Measurements from ENCODE around the gene ZDBF2.
"Not testable (repeated sequence)": the region's sequence is repeated elsewhere in the genome, so short reads cannot be mapped to it uniquely, and the experiment has no call there.

The ZDBF2 gene

DNA sequence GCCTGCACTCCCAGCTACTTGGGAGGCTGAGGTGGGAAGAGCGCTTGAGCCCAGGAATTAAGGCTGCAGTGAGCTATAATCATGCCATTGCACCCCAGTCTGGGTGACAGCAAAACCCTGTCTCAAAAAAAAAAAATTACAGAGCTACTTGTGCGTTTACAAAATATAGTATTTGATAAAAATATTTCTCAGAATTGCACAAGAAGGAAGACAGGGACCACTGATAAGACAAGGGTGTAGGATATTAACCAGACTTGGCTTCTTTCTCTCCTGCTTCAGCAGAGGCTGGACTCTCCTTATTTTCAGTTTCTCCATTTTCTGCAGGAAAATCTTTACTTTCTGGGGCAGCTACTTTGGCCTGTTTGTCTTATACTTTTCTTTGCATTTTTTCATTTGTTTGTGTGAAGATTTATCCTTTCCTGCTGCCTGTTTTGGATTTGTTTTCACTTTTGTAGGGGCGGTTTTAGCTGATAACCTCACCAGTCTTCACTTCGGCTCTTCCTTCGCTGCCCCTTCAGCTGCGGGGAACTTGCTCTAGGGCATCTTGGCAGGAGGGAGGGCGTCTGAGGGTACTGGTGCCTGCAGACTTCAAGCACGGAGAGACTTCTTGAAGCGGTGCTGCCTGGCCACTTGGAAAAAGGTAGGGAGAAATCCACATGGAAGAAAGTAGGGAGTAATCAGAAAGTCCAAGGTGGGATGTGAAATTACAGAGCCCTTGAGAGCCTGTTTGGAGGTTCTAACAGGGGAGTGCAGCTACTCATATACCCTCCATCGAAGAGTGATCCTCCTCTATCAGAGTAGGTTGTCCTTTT, 14.9 kb upstream of the ZDBF2 start:
- DNase-seq (ENCODE audit: low read depth, low spot score), result no peak

DNA sequence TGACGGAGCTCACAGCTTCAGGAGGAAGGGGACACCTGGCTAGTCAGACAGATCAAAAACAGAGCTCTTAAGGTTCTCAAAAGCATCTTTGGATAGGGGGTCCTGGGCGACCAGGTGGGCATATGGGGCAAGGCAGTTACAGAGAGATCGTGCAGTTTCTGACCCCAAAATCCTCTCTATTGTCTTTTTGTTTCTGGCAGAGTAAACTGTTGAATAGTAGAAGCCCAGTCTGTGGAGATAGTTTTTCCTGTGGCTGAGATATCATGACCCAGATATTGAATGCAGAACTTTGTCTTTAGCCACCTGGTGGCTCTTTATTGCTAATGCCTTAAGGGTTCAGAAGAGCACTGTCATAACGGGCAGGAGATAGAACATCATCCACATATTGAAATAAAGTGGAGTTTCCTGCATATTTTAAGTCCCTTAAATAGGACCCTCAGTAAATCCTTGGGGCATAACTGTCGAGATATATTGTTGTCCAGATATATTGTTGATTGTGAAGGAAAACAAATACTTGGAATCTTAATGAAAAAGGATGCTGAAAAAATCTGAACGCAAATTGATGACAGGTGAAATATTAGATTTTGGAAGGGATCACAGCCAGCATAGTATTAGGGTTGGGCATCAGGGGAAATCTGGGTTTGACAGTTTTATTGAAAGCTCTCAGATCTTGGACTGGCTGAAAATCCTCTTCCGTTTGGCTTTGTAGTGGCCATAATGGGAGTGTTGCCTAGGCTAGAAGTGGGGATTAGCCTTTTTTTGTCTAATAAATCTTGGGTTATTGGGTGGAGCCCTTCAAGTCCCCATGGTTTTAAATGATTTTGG, 14.1 kb upstream of the ZDBF2 start:
- no peak for DNase-seq (ENCODE audit: low read depth, low spot score)

DNA sequence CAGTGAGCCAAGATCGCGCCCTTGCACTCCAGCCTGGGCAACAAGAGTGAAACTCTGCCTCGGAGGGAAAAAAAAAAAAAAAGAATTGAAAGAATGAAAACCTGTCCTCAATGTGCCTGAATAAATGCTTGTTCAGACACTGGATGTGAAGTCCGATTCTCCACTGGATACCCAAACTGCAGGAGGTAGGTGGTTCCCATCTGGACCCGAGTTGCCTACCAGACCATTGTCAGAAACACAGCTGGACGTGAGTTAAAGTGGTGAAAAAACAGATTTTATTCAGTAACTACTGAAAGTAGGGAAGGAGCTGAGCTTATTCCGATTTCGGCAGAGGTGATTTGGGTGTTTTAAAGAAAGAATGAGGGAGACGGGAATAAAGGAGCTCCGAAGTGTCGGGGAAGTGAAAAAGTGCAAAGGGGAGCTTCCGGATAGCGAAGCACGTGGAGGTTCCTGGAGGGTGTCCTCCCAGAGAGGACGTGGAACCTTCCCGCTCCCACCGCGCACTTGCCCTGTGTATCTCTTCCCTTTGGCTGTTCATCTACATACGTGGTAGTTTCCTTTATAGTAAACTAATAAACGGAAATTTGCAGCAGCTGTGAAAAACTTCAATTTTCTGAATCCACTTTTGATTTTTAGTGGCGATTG, 10.4 kb upstream of the ZDBF2 start:
- DNase-seq (ENCODE audit: low read depth, low spot score), result no peak

DNA sequence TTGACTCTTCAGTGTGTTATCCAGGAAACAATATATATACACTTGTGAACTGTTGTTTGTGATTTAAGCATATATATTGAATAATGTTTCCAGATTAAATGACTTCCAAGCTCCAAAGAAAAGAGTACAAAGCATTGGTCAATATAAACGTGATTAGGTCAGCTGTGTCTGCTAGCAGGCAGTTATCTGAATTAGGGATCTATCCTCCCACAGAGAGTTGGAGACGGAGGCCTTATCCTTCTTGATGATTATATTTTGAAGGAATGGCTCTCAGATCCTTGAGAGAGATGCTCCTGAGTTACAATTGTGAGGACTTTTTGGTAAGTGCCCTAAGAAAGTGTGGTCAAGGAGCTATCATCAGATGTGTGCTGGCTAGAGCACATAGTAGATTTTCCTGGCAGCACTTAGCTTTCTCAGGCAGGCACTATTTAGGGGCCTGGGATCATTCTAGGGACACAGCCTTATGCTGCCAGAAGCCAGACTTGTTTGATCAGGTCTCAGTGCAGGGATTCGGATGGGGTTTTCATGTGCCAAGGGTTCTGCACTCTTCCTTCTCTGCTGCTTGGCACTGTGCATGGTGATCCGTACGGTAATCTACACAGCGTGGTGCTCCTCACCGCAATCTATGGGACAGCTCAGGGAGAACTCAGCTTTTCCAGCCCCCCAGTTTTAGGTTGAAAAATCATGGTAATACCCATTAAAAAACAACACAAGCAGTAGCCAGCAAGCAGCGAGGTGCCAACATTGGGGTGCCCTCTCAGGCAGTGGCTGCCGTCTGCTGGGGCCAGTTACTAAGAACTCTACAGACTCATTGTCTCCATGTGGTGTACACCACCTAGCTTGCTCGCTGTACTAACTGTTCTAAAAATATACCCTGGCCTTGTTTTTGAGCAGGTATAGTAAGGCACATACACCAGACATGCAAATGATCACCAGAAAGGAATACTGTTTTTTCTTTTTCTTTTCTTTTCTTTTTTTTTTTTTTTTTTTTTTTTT, 8.0 kb upstream of the ZDBF2 start:
- DNase-seq (ENCODE audit: low read depth, low spot score), result no peak

DNA sequence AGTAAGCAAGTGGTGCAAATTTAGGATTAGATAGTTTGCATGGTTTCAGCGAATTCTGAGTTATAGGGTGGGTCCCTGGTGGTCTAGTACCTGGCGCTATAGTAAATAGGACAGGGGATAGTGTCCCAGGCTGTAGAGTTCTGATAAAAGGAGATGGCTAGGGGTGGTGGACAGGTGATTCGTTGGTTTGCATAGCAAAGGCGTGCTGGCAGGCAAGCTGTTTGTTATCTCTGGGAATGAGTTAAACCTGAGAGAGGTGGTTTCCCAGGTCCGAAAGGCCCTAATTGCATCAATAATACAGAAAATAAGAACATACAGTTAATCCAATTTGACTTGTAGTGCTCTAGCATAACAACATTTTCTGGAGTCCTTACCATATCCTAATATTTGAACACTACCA, 6.9 kb upstream of the ZDBF2 start:
- no peak for DNase-seq (ENCODE audit: low read depth, low spot score)

DNA sequence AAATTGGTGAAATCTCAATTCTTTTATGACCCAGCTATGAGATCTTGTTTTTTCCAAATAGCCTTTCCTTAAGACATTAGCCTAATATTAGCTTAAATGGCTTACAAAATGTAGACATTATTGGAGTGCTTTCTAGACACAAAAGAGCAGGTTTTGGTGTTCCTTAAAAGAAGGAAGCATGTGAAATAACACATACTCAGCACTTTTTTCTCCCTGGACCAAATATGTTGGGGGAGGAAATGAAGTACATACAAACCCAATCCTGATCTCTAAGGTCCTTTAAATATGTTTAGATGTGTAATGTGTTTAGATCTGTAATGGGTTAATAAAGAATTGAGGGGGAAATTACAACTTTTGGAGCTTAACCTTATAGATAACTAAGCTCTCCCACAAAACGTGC, 3.4 kb upstream of the ZDBF2 start:
- no peak for DNase-seq (ENCODE audit: low read depth, low spot score)

DNA sequence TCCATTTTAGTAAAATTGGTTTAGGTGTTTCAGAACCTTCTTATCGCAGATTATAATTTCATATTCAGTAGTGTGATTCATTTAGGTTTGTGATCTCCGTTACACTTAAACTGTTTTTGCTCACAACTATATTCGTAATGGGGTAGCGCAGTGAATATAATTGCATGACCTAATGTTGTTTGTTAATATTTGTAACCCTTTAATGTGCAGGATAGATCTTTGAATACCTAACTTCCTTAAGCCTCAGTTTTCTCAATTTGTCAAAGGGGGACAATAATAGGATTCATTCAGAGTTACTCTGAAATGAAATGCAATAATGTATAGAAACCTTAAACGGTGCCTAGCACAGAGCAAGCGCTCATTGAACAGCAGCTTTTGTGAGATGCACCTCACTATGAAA, 558 bp upstream of the ZDBF2 start:
- DNase-seq (ENCODE audit: low read depth, low spot score), result no peak

DNA sequence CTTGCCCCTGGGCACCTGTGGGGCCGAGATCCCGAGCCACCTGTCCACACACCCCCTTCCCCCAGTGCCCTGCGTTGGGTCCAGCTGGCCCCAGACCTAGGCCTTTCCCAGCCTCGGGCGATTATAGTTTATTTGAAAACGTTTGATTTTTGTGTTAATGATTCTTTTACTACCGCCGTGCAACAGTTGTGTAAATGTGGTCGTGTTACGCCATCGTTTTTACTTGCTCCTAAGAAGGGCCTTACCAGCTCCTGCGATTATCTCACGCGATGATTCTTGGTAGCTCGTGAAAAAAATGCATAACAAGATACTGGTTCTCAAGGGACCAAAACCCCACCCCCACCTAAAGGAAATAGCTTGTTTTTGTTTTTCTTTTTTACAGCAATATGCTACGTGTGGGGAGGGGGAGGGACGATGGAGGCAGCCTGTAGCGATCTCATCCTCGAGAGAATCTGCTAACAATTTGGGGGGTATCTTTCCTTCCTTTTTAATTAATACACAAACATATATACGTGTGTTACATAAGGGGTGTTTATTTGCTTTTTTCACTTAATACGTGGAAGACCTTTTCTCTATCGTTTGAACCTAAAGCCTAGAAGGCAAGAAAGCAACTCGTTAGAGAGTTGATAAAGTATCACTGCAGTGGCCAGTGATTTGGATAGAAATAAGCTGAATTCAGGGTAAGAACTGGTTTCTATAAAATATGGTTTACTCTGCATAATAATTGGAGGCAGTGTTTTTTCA, 1.0 kb downstream of the ZDBF2 start:
- no peak for DNase-seq (ENCODE audit: low read depth, low spot score)

DNA sequence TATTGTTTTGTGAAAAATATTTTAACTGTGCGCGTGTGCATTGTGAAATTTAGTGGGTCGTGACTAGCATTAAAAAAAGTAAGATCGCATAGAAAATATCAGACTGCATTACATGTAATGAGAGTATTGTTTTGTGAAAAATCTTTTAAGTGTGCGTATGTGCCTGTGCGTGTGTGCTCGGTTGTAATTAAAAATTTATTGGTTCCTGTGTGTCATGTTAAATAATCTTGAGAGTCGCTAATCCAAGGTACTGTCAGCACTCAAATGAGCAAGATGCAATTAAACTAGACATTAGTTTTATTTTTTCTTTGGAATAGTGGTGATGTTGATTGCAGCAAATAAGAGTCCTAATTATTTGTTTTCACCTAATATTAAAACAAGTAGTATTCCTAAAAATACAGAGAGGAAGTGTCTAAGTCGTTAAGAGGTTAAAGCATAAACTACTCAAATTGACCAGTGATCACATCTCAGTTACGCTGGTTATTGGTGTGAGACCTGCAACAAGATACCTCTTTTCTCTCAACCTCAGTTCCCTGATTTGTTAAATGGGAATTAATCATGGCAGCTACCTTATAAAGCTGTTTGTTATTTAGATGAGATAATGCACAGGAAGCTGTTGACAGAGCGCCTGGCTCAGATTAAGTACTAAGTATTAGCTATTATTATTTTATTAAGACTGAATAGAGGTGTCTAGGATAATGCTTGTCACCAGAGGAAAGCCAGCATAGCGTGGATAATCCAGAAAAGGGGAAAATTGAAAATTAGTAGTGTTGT, 1.9 kb downstream of the ZDBF2 start:
- no peak for DNase-seq (ENCODE audit: low read depth, low spot score)

DNA sequence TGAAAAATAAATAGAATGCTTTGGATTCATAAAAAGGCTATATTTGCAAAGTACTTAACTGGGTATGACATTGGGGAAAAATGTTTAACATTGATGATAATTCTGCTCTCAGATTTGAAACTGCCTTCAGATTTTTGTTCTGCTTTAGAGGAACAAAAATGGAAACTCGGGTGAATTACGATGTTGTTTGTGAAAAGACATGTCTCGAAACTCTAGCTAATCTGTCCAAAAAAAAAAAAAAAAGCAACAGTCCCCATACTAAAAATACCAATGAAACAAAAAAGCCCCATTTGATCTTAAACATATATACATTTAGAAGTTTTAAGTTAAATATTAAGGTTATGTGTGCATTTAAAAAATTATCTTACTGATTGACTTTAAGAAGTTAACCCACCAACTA, 3.0 kb downstream of the ZDBF2 start:
- DNase-seq (ENCODE audit: low read depth, low spot score), result no peak

DNA sequence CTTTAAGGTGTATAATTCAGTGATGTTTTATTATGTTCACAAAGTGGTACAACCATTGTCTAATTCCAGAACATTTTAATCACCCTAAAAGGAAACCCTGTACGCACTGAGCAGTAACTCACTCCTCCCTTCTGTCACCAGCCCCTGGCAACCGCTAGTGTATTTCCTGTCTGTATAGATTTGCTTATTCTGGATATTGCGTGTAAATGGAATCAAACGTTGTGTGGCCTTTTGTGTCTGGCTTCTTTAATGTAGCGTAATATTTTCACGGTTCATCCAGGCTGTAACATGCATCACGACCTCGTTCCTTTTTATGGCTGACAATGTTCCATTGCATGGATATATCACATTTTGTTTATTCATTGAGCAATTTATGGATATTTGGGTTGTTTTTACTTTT, 8.3 kb downstream of the ZDBF2 start:
- no peak for DNase-seq (ENCODE audit: low read depth, low spot score)

DNA sequence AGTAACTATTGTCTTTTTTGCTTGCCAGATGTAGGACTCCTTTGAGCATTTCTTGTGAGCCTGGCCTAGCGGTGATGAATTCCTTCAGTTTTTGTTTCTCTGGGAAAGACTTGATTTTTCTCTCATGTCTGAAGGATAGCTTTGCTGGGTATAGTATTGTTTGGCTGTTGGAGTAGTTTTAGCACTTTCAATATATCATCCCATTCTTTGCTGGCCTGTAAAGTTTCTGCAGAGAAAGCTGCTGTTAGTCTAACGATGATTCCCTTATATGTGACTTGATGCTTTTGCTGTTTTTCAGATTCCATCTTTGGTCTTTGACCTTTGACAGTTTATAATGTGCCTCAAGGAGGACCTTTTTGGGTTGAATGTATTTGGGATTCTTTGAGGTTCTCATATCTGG, 12.7 kb downstream of the ZDBF2 start:
- DNase-seq (ENCODE audit: low read depth, low spot score), result no peak

DNA sequence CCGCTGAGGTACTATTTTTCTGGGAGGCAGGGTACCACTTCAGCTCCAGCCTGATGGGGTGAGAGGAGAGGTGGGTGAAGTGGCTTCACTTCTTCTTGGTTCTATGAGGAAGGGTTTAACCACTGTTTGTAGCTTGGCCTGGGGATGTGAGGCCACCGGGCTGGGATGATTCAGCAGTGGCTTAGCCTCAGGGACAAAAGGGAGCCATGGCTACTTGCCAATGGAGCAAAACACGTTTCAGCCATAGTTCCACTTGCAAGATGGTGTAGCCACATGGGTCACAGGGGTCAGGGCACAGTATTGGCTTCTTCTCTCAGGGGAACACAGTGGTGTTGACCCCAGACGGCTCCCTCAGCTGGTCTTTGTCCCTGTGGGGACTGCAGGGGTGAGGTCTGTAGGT, 14.9 kb downstream of the ZDBF2 start:
- no peak for DNase-seq (ENCODE audit: low read depth, low spot score)

DNA sequence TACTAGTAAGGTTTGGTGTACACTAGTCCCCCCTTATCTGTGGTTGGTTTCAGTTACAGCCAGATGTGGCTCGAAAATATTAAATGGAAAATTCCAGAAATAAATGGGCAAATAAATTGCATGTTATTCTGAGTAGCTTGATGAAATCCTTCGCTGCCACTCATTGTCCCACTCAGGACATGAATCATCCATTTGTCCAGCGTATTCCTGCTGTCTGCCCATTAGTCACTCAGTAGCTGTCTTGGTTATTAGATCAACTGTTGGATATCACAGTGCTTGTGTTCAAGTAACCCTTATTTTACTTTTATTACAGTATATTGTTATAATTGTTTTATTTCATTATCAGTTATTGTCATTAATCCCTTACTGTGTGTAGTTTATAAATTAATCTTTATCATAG, 21.7 kb downstream of the ZDBF2 start:
- DNase-seq (ENCODE audit: low read depth, low spot score), result no peak

DNA sequence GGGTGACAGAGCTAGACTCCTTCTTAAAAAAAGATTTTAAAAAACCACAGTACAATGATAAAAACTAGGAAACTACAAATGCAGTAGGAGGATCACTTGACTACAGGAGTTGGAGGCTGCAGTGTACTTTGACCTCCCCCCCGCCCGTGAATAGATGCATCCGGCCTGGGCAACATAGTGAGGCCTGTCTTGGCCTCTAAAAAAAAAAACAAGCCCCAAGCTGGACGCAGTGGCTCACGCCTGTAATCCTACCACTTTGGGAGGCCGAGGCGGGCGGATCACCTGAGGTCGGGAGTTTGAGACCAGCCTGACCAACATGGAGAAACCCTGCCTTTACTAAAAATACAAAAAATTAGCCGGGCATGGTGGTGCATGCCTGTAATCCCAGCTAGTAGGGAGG, 25.1 kb downstream of the ZDBF2 start:
- not testable (repeated sequence) for DNase-seq (ENCODE audit: low read depth, low spot score)

DNA sequence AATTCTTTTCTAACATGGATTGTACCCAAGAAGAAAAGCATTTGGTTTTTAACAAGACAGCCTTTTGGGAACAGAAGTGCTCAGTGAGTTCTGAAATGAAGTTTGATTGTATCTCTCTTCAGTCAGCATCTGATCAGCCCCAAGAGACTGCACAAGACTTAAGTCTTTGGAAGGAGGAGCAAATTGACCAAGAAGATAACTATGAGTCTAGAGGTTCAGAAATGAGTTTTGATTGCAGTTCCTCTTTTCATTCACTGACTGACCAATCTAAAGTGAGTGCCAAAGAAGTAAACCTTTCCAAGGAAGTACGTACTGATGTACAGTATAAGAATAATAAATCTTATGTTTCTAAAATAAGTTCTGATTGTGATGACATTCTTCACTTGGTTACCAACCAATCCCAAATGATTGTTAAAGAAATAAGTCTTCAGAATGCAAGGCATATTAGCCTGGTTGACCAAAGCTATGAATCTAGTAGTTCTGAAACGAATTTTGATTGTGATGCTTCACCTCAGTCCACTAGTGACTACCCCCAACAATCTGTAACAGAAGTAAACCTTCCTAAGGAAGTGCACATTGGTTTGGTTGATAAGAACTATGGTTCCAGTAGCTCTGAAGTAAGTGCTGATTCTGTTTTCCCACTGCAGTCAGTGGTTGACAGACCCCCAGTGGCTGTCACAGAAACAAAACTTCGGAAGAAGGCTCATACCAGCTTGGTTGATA, 31.2 kb downstream of the ZDBF2 start:
- no peak for DNase-seq (ENCODE audit: low read depth, low spot score)

DNA sequence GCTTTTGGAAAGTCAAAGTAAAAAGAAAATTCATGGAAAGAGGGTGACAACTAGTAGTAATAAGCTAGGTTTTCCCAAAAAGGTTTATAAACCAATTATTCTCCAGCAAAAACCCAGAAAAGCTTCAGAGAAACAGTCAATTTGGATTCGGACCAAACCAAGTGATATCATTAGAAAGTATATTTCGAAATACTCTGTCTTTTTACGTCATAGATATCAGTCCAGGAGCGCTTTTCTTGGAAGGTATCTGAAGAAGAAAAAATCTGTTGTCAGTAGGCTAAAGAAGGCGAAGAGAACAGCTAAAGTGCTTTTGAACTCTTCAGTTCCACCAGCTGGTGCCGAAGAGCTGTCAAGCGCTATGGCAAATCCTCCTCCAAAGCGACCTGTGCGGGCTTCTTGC, 36.6 kb downstream of the ZDBF2 start:
- no peak for DNase-seq (ENCODE audit: low read depth, low spot score)

DNA sequence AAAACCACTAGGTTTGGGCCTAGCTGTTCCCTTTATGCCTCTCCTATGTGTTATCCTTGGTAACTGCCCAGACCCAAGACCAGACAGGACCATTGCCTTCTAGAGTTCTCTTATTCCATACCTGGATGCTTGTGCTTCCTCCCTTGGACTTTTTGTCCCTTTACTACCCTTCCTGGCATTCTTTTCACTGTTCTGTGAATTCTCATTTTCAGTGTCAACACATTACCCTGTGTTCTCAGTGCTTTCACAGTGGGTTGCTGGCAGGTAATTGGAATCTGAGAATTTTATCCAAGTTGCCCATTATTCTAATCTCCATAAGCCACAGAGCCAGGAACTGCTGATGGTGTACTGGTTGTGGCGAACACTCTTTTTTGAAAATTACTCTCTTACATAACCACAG, 41.7 kb downstream of the ZDBF2 start:
- DNase-seq (ENCODE audit: low read depth, low spot score), result no peak

DNA sequence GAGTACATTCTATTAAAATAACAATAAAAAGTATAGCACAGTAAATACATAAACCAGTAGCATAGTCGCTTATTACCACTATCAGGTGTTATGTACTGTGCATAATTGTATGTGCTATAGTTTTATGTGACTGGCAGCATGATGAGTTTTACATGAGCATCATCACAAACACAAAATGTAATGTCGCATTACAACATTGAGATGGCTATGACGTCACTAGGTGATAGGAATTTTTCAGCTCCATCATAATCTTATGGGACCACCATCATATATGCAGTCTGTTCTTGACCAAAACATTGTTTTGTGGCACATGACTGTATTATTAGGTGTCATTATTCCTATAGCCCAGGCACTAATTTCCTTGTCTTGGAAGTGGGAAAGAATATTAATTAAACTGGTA, 48.6 kb downstream of the ZDBF2 start:
- no peak for DNase-seq (ENCODE audit: low read depth, low spot score)

Data from activated CD4-positive, CD25-positive, alpha-beta regulatory T cell treated with anti-CD3 and anti-CD28 coated beads, Interleukin-2, amount 50 U/mL, for 16 hours (primary cell).